ENCODE results near the gene INAFM2.

Gene INAFM2

DNA sequence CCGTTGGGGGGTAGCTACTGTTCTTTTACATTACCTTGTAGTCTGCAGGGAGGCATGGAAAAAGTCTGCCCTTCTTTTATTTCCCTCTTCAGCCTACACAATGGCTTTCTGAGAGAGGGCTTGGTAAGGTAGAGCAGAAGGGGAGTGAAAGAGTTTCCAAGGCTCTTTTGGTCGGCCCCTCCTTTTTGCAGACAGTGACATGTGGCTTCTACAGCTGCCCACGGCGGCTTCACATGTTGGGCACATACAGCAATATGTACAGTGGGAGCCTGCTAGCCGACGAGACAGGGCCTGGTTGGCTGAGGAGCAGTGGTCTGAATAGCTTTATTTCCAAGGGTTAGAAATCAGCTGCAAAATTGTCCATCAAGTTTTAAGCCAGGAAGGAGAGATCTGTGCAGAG, 4.0 kb downstream of the INAFM2 start:
- DNase-seq (ENCODE audit: low read depth in 1 of 2, low spot score in 1 of 2), result no peak

DNA sequence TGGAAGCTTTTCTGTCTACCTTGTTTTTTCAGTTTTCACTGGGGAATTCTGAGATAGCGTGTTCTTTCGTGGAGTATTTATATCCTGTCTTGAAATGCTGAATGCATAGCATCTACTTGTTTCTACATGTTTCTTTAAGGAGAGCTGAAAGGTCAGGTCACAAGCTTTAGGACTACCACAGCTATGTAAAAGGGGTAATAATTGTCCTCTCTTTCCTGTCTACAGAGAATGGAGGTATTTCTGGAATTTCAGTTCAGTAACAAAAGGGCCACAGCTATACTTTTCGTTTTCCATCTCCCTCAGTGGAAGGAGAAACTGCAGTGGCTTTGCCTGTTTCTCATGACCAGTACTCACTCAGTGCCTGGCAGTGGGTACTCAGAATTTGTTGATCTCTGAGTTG, 4.7 kb downstream of the INAFM2 start:
- DNase-seq (ENCODE audit: low read depth in 1 of 2, low spot score in 1 of 2), result no peak

DNA sequence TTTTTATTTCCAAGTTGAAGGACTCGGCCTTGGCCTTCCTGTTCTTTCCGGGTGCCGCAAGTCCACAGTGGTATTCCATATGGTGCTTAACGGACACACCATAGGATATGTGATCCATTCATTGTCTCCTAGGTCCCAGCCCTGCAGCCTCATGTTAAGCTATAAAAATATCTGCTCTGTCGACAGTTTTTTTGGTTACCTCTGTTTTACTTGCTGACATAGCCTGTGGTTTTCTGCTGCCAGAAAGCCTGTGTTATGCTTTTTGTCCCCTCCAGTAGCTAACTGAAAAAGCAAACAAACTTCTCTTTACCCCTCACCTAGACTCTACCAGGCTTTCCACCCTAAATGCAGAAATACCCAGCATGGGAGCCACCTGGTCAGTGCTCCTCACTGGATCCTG, 5.3 kb downstream of the INAFM2 start:
- DNase-seq (ENCODE audit: low read depth in 1 of 2, low spot score in 1 of 2), result no peak

DNA sequence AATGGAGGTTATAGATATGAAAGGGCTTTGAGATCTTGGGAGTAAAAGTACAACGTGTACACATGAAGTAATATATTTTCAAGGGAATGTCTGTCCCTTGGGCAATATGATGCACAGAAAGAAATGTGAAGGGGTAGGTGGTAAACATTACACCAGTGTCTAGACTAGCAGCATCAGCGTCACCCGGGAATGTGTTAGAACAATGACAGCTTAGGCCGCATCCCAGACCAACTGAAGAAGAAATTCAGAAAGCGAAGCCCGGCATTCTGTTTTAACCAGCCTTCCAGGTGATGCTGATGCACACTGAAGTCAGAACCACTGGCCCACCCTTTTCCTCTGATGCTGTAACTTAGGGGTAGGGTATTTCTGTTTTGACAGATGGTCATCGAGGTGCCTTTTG, 6.3 kb downstream of the INAFM2 start:
- DNase-seq (ENCODE audit: low read depth in 1 of 2, low spot score in 1 of 2), result no peak

DNA sequence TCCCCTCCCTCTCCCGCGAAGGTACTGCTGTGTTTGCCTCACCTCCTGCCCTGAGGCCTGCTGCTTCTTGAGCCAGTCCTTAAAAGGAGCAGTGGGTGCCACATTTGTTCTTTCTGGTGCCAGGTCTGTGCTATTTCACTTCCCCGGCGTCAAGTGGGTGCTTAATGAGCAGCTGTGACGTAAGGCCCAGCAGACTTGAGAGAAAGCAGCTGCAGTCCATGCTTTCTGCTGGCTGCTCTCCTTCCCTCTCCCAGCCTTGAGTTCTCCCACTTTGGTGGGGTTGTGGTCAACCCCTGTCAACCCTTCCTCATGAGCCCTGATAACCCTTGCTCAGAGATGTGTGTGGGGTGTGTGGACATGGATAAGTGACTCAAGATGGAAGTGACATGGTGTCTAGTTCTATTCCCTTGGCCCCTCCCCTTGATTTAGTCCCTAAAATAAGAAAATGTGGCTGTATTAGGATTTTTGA, 6.9 kb downstream of the INAFM2 start:
- DNase-seq (ENCODE audit: low read depth in 1 of 2, low spot score in 1 of 2), result no peak

DNA sequence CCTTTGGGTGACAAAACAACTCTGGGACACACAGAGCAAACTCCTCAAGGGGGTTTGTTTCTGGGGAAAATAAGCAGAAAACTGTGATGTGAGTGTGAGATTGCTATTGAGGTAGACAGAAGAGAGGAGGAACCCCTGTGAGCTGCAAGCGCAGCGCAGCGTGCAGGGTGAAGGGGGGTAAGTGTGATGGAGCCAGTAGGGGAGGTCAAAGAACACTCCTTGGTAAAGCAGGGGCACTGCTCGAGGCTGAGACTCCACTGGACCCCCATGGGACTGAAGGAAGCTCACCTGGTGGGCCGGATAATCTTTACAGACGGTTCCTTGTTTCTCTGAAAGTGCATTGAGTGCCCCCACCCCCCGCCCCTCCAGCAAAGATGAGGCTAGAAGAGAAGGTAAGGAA, 7.5 kb downstream of the INAFM2 start:
- DNase-seq (ENCODE audit: low read depth in 1 of 2, low spot score in 1 of 2), result no peak

DNA sequence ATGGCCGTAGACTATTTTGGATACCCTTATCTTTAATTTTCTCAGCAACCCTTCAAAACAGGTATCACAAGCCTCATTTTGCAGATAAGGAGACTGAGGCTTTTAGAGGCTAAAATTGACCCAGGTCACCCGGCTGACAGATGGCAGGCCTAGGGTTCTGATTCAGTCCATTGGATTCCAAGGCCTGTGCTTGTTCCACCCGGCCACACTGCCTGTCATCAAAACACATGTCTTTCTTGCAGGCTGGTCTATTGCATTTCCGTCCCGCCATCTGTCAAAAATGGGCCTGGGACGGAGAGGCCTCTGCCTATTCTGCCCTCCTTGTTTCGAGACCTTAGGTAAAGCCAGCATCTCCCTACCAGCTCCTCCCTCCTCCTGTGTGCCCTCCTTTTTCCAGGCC, 8.1 kb downstream of the INAFM2 start:
- no peak for DNase-seq (ENCODE audit: low read depth in 1 of 2, low spot score in 1 of 2)

DNA sequence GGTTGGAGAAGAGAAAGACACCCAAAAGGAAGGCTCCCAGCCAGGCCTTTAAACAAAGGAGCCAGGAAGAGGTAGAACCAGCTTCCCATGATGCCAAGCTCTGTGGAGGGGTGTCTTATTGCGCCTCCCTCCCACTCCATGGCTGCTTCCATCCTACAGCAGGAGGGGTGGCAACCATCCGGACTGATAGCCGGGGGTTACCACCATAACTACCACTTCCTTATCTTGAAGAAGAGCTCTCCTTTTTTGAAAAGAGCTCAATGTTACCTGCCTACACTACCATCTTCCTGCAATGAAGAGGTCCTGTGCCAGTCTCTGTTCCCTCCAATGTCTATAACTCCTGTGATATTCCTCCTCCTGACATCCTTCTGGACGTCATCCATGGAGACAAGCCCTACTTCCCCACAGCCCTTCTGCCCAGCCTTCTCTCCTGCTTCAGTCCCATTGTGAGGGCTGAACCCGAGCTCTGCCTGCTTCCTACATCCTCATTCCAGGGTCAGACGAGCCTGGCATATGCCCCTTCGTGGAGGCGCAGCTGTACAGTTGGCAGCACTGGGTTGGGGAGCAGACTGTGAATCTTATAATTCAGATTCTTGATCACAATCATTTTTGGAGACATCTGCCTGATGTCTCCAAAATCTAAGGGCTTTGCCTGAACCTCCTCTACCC, 8.8 kb downstream of the INAFM2 start:
- DNase-seq (ENCODE audit: low read depth in 1 of 2, low spot score in 1 of 2), result no peak

DNA sequence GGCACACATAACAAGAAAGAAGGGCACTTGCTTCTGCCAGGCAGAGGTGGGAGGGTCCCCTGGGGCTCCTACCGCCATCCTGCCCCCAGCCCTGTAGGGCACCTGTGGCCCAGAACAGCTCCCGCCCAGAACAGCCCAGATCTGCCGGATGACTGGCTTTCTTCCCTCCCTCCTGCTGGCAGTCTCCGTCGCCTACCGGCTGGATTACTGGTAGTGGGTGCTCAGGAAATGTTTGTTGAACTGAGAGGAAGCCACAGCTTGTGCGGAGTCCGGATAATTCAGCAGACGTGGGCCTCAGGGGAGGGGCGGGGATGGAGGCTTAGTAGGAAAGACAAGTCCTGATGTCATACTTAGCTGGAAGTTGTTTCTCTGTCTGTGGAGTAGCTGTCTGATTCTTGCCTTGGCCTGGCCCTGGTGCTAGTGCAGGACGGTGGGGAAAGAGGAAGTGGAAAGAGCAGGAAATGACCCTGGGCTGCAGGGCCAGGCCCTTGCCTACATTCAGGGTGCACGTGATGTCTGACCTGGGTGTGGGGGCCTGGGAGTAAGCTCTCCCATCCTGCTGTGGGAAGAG, 10.5 kb downstream of the INAFM2 start:
- DNase-seq (ENCODE audit: low read depth in 1 of 2, low spot score in 1 of 2), result no peak

DNA sequence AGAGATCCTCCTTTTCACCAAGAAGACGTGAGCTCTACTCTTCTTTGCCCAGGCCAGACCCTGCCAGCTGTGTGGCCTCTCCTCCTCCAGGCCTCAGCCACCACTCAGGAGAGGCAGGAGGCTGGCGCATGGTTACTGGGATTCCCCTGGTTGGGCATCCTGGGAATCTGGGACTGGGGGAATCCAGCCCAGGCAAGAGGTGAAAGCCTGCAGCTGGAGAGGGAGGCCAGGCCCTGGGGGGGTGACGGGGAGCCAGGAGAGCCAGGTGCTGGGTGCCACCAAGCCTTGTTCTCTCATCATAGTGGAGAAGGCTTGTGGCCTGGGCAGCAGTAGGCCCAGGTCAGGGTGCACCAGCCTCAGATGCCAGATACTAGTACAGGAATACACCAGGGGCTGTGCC, 11.0 kb downstream of the INAFM2 start:
- no peak for DNase-seq (ENCODE audit: low read depth in 1 of 2, low spot score in 1 of 2)

DNA sequence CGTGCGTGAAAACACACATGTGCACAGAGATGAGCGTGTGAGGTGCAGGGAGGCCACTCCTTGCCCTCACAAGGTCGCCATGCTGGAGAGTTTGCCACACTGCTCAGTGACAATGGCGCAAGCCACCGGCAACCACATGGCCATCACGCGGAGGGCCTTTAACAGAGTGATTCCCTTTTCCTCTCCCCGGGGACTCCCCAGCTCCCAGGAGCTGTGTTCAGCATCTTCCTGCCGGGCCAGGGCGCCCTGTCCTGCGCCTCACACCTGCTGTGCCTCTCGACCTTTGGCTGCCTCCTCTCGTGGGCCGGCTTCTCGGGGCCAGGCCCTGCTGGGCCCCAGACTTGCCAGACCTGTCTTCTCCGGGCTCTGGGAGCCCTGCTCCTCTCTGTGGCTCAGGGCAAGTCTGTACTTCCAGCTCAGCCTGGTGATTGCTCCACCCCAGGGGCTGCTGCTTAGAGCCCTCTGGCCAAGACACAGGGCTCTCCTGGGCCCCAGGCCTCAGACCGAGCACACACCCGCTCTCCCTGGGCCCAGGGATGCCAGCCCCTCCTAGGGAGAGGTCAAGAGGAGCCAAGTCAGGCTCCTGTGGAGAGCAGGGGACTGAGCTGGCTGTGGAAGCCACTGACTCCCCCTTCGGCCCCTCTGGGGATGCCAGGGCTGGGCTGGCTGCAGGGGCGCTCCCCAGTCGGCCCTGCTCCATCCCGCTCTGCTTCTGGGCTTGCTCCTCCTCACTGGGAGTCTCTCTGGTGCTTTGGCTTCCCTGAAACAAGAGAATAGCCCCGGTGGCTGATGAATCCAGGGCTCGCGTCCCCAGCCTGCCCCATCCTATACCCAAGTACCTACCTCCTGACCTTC, 11.7 kb downstream of the INAFM2 start:
- DNase-seq (ENCODE audit: low read depth in 1 of 2, low spot score in 1 of 2), result no peak

DNA sequence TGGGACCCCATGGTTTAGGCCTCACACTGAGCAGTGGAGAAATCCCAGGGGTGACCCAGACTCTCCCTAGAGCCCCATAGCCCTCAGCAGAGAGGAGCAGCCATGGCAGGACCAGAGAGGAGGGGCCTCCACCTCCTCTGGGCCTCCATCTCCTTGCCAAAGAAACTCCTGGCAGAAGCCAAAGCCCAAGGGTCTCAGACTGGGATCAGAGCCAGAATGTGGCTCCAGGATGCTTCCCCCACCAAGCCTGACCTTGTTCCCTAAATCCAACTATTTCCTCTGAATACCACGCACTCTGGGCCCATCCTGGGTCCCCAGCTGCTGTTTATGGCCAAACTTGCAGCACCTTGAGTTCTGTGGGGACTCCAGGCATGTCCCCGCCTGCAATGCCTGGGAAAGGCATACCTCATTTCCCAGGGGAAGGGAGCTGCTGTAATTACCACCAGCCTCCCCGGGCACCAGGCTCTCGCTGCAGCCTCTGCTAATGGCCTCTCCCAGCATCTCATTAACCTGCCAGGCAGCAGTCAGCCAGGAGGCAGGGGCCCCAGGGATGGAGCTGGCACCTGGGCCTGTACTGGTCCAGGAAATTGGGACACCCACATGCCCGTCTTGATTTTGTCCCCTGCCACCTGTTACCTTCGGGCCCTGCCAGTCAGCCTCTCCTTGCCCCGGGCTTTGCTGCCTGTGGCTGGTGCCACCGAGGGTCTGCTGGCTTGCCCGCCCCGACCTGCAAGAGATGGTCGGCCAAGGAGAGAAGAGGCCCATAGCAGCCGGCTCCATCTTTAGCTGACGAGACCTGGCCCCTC, 12.6 kb downstream of the INAFM2 start:
- DNase-seq (ENCODE audit: low read depth in 1 of 2, low spot score in 1 of 2), result no peak

DNA sequence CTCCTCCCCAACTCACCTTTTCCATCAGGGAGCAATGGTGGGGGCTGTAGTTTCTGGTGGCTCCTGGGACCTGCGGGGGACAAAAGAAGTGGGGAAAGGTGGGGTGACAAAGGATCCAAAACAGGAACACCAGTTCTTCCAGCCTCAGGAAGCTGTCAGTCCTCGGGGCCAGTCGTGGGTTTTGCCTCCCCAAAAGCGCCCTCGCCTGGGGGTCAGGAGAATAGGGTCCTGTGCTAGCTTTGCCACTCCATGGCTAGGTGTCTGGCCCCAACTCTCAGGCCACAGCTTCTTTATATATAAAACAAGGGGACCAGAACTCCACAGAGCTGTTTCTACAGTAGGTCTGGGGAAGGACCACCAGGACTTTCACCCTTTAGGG, 13.2 kb downstream of the INAFM2 start:
- DNase-seq (ENCODE audit: low read depth in 1 of 2, low spot score in 1 of 2), result no peak

DNA sequence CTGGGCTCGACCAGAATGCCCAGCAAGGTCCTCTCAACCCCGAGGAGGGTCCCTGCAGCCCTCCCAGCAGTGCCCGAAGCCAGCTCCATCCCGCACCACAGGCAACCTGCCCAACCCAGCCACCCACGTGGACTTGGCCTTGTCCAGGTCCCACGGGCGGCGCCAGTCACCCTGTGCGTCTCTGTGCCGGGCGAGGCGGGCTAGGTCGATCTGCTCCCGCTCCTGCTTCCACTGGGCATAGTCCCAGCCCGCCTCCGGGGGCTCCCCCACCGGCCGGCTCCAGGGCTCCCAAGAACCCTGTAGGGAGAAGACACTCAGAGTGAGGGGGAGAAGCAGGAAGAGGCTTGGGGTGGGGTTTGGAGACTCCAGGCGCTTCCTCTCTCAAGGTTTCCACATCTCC, 14.1 kb downstream of the INAFM2 start:
- DNase-seq (ENCODE audit: low read depth in 1 of 2, low spot score in 1 of 2), result no peak

DNA sequence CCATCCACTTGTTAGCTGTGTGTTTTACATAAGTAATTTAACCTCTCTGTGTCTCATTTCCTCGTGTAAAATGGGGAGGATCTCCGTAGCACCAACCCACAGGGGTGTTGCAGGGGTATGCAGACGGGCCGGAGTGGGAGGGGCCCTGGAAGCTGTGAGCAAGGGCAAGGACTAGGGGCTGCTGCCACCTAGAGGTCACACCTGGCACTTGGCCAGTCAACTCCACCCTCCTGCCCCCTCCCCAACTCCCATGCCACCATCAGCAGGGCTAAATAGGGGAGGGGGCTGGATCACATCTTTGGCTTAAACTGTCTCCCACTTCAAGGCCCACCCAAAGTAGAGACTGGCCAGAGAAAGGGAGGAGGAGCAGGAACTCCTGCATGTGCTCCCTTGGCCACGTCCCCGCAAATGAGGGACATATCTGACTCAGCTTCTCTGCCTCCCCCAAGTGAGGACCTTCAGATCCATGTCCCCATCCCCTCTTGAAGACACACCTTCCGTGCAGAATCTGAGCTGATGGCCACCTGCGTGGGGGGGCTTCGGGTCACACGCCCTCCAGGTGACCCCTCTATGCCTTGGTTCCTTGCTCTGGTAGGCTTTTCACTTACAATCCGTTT, 14.7 kb downstream of the INAFM2 start:
- peak; percentile 54 to 55 for DNase-seq (ENCODE audit: low read depth in 1 of 2, low spot score in 1 of 2)

DNA sequence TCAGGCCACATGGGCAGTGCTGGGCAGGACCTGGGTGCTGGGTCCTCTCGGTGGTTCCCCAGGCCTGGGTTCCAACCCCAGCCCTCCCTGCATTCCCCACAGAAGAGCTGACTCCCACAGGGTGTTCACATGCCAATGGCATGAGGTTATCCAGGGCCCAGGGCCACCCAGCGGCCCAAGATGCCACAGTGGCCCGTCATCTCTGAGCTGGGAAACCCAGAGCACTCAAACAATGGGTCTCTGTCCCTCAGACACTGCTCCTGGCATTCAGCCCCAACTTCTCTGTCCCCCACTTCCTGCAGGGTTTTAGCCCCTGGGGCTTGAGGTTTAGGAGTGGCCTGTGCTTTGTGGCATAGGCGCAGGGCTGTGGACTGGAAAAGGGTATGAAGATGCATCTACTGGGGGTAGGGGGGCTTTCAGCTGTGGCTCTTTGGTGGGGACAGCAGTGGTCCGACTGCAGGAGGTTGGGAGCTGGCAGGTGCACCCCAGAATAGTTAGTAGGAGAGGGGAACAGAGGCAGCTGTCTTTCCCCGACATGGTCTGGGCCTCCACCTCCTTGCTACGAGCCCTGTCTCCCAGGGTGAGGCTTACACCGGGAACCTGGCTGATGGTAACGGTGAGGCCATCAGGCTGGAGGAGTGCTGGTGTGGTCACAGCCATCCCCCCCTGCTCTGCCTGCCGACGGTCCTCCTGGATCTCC, 15.6 kb downstream of the INAFM2 start:
- no peak for DNase-seq (ENCODE audit: low read depth in 1 of 2, low spot score in 1 of 2)

DNA sequence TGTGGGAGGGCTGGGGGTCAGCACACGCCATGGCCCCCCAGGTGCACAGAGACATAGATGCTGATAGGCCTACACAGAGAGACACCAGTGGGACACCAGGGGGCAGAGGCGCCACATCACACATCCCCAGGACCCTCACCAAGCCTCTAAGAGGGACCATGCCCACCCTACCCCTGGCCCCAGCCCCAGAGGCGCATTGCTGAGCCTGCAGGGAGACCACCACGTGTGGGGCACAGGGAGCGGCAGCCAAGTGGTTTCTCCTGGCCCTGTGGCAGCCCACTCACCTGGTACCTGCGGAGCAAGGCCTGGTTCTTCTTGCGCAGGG, 16.1 kb downstream of the INAFM2 start:
- DNase-seq (ENCODE audit: low read depth in 1 of 2, low spot score in 1 of 2), result no peak

DNA sequence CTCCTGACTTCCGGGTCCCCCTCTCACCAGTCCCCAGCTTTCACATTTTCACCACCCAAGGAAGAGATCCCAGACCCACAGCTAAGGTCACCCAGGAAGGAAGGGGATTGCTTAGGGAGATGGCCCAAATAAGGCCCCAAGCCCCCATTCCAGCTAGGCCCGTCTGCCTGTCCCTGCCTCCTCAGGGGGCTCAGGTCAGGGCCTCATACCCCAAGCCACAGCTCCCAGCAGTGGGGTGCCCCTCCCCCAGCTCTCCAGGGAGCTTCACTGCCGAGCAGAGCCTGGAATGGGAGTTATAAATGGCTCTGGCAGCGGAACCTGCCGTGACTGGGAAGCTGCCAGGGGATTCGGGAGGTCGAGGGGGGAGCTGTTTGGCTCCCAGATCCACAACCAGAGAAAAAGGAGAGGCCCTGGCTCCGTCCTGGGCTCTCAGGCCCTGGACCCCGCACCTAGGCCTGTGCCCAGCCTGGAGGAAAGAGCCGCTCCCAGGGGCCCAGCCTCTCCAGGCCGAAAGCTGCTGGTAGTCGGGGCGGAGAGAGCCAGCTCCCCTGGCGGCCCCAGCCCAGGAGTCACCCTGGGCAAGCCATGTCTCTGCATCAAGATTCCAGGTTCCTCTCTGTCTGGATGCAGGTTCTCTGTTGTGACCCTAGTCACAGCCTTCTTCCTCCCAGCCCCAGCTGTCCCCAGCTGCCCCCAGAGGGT, 16.7 kb downstream of the INAFM2 start:
- DNase-seq (ENCODE audit: low read depth in 1 of 2, low spot score in 1 of 2), result no peak

DNA sequence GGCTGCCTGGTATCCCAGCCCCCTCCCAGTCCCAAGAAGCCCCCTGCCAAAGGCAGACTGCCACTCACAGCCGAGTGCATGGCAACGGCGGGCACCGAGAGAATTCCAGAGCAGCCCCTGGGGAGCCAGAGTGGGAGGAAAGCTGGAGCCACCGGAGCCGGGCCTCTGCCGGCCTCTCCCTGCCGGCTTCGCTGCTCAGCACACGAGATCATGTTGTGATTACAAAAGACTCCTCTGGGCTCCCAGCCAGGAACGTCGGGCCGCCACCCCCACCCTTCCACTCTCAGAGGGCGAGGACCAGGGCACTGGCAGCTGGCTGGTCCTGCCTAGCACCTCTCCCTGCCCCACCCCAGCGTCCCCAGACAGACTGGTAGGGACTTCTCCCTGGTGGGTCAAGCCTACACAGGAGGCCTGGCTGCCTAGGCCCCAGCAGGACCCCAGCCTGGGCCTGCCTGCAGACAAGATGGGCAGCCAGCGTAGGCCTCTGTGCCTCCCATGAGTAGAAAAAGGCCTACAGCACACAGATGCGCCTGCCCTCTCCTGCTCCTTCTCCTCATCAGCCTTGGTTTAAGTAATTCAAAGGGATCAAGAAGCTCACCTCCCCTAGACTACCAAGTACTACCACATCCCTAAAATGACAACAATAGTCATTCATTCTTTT, 17.4 kb downstream of the INAFM2 start, which contains the start of gene CCDC9B:
Gene CCDC9B (minus strand): TSS at position 200 of the 661 bp plus-strand sequence. CDS start 120 bp downstream, at position 80.
- DNase-seq (ENCODE audit: low read depth in 1 of 2, low spot score in 1 of 2), result no peak
